Measurements from ENCODE around the gene NOVA2. TPM values are rescaled to one million over a fixed set of nuclear protein-coding genes. Genes with fewer than 3 reads are reported as not detected.

The NOVA2 gene
- total and polyA plus RNA-seq, 2 of the 8 experiments (the other 6 are each of a cell fraction or from before 2014, with no cell fraction given), result 3.2 to 24.6 TPM

DNA sequence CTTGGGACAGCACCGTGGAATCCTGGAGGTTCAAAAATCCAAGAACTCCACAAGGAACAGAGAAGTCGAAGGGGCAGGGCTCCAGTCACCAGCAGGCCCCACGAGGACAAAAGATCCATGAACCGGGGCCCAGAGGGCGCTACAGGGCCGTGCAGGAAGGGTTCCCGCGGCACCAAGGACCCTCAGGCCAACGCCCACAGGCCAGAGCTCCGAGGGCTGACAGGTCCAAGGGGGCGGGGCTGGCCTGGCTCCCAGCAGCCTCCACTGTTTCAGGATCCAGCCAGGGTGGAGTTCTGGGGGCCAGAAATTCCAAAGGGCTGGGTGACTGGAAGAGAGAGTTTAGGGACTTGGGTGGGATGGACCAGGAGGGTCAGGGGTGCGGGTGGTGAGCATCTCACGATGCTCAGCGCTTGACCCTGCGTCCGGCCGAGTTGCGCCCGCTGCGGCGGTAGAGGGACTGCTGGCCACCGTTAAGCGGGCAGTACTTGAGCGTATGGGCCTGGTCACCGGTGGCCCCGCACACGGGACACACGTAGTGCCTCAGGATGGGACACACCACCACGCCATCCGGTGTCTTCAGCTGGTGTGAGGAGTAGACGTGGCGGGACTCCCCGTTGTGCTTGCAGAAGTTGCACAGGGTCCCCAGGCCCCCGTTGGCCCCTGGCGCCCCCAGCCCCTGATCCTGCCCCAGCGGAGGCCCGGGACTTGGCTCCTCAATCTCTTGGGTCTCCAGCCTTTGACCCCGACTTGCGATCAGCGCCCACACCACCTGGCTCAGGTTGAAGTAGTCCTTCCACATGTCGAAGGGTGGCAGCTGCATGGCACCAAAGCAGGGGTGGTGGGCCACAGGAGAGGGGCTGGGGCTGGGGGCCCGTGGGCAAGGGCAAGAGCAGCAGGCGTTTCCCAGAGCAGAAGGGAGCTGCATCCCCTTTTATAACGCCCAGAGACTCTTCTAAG lies 59.5 kb downstream of the NOVA2 start, which contains the start of gene NANOS2 (continued):
- no peak for TF ChIP-seq POLR2A (IDR thresholded peaks at IDR 0.05; ENCODE audit: control extremely low read depth in 1 of 2, low read depth in 2 of 2, low read length in 2 of 2)
- no peak for TF ChIP-seq NRF1 (IDR thresholded peaks at IDR 0.05; ENCODE audit: low read depth, low read length)
- TF ChIP-seq MAFK (IDR thresholded peaks at IDR 0.05; ENCODE audit: low read depth, low read length), result no peak
- no peak; the same call in 1 of the 2 replicates for TF ChIP-seq KDM1A (IDR thresholded peaks at IDR 0.05; ENCODE audit: borderline replicate concordance, low read length)
- TF ChIP-seq TAF7 (optimal IDR thresholded peaks at IDR 0.05; ENCODE audit: borderline replicate concordance, low read depth, low read length), result no peak
- TF ChIP-seq GTF2F1 (IDR thresholded peaks at IDR 0.05; ENCODE audit: borderline replicate concordance, low read depth, low read length), result no peak
- TF ChIP-seq MAX (IDR thresholded peaks at IDR 0.05), result peak; percentile 27; the same call in 1 of the 2 replicates
- no peak for TF ChIP-seq SP2 (IDR thresholded peaks at IDR 0.05; ENCODE audit: low read length)
- no peak for TF ChIP-seq SP1 (IDR thresholded peaks at IDR 0.05; ENCODE audit: low read depth, low read length)
- TF ChIP-seq SP4 (IDR thresholded peaks at IDR 0.05; ENCODE audit: low read length), result no peak
- TF ChIP-seq CTCF (IDR thresholded peaks at IDR 0.05; ENCODE audit: control extremely low read depth in 1 of 3, insufficient read depth in 1 of 3, low read depth in 1 of 3, low read length in 3 of 3), result peak; percentile 70 to 89 (median 88)
- no peak for TF ChIP-seq POLR2AphosphoS5 (IDR thresholded peaks at IDR 0.05; ENCODE audit: low read depth, low read length)
- TF ChIP-seq BACH1 (IDR thresholded peaks at IDR 0.05; ENCODE audit: low read length), result 0 out of 2 replicates have a peak, but pooled peaks have one; percentile 30
- TF ChIP-seq SUZ12 (IDR thresholded peaks at IDR 0.05; ENCODE audit: low read length), result no peak
- TF ChIP-seq SRF (IDR thresholded peaks at IDR 0.05; ENCODE audit: low read depth, low read length), result no peak
